HTERT RPE-1 (cell line): Measurements from ENCODE around the gene FAS.

Experiments used
- in situ Hi-C: fragments of 300-500 bp; cut with MboI; formaldehyde crosslinking; loops from 4 replicates; pipeline ENCODE4 v1.14.3; 2020; ENCODE audit warnings: low sequenced_read_pairs

Gene FAS

DNA sequence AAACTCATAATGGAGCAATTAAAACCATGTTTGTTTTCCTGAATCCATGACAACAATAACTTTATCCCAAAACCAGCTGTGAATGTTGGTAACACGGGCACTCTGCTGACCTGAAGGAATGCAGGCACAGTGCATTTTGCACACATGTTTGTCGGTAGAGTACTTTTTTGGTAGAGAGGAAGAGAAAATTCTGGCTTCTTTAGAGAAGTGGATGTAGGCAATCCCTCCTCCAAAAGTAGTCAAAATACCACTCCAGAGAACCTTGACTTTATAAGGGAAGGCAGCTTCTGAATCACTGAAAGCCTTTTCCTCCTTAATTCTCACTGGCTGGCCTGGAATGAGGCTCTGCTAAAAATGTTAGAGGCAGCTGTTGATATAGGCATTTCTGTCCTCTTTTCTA lies 22.2 kb upstream of the FAS start:
- in situ Hi-C loops, result no loop called here

DNA sequence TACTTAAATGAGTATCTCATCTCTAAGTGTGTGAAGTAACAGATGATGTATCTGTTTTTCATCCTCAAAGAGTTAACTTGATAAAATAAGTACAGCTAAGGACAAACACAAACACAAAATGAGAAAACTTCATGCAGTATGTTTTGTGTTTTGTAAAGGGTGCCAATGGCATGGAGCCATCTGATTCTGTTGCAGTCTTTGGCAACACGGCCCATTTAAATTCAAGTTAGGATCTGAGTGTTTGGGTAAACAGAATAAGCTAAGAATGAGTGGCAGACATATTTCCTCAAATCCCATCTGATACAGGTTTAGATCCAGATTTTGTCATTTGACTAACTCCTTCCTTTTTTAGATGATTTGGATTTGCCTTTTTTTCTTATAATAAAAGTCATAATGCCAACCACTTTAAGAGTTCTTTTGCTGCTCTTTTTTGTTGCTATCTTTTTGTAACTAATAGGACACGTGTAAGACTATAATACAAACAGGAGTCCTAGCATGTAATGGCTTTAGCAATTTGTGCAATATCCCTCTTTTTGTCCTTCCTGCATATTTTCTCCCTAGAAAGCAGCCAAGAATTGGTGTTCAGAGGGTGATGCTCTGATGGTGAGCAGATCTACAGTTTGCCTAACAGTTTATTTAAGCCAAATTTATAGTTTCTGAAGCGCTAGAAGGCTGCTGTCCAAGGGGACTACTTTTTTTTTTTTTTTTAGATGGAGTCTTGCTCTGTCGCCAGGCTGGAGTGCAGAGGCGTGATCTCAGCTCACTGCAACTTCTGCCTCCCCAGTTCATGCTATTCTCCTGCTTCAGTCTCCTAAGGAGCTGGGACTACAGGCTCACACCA lies 19.2 kb upstream of the FAS start:
- in situ Hi-C loops, result no loop called here

DNA sequence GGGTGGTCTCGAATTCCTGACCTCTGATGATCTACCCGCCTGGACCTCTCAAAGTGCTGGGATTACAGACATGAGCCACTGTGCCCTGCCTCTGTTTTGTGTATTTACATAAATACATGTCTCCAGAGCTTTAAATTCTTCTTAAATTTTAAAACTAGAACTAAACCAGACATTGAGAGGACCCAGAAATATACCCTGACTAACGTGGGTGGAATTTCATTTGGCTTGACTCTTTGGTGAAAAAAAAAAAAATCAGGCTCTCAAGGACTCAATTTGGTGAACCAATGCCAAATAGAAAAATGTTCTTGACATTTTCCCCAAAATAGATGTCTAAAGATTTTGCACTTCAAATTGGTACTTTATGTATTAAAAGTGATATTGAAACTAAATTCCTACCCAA lies 16.6 kb upstream of the FAS start:
- in situ Hi-C loops, result no loop called here

DNA sequence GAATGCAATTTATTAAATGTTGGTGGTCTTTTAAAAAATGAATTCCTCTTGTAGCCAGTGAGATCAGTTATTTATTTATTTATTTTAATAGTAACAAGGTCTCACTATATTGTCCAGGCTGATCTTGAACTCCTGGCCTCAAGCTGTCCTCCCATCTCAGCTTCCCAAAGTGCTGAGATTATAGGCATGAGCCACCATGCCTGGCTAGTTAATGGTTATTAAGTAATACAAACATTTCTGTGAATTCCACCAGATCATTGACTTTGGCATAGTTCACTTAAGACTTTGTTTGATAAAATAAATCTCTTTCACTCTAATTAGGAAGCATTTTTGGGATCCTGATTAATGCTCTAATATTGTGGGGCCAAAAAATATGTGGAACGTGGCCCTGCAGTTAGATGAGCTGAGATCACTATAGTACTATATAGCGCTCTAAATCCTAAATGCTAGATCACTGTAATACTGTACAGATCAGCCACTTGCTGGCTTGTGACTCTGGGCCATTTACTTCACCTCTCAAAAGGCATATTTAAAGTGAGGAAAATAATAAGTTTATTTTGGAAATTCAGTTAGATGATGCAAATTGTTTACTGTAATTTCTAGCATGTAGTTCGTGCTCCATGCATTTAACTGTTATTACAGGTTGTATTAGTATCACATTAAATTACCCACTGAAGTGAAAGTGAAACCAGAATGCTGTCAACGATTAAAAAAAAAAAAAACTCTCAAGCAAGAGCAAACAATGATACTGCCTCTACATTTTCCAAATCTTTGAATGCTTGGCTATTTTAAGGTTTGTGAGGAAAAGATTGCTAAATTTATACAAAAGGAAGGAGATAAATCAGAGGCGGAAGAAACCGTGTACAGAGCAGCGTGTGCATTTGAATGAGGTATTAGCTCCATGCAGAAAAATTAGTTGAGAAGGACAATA lies 15.9 kb upstream of the FAS start:
- in situ Hi-C loops, result no loop called here

DNA sequence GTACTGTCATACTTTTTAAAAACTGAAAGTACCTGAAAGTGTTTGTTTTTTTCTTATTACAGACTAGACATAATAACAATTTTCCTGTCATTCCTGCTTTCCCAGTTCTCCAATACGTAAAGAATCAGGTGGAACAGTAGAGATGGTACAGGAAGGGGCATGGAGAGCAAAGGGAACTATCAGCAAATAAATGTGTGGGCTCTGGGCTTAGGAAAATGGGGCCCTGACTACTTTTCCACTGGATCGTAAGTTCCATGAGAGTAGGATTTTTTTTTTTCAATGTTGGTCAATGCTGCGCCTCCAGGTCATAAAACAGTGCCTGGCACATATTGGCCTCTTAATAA lies 15.2 kb upstream of the FAS start:
- in situ Hi-C loops, result no loop called here

DNA sequence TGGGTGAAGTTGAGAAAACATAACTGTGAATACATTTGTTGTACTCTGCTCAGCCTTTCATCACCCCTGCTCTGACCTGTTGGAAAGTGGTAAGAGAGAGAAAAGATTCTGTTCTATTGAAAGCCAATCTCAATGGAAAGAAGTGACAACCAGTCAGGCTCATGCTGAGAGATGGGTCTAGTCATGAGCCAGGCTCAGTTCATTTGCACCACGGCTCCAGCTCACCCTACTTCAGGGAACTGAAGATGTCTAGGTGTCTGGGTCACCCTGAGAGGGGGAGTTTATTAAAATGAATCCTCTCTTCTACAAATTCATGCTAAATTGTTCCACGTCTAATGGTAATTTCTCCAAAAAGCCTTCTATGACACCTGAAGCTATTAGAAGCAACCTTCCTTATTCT lies 12.1 kb upstream of the FAS start:
- in situ Hi-C loops, result no loop called here

DNA sequence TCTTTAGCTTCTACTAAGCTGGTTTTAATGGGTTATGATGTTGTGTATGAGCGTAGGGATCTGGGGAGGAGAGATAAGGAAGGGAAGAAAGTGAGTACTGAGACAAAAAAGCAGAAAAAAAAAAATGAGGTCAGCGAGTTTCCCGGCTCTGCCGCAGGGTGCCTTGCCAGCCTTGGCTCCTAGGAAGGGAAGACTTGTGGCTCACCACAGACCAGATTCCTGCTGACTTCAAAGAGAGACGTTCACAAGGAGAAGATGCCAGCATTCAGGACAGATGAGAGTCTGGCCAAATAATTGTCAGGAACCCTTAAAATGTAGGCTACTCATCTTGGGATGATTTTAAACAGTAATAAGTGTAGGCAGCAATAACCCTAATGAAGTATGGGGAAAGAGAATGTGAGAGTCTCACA lies 11.4 kb upstream of the FAS start:
- in situ Hi-C loops, result no loop called here

DNA sequence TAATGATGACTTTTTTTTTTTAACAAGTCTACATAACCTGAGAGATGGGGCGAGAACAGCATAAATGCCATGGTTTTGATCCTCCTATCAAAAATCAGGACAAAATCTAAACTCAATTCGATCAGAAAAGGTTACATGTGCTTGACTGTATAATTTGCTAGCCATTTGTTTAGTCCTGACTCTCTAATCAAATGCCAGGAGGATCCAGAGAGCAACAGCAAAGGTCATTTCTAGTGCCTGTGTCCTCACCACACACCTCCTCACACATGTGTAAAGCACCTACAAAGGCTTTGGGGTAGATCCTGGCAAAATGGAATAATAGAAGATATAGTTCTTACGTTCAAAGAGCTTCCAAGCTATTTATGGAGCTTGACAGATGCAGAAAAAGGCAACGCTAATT lies 11.0 kb upstream of the FAS start:
- in situ Hi-C loops, result no loop called here

DNA sequence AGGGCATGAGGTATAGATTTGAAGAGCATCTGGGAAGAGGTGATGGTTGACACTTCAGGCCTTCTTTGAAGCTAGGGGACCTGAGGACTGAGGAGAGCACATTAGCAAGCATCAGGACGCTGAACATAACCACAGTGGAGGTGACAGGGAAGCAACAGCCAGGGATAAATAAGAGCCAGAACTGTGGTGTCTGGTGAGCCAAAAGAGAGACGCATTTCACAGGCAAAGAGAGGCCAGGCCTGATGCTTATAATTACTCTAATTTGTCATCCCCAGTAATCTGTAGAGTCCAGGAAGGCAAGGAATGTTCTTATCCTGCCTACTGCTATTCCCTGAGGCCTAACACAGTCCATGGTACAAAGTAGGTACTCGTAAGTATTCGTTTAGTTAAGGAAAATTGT lies 10.4 kb upstream of the FAS start:
- in situ Hi-C loops, result no loop called here

DNA sequence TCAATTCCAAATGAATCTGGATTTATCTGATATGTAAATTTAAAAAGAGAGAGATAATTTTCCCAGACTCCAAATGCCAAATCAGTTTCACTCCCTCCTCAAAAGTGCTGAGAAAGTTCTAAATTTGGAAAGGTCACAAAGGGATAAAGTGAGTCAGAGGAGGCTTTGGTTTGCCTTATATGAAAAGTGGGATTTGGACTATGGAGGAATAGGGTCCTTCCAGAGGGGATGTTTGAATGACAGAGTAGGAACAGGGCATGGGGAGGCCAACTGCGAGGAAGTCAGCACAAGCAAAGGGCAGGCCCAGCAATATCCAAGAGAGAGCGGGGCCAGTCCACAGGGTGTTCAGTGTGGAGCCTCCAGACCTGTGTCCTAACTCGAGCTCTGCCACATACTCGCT lies 9.8 kb upstream of the FAS start:
- in situ Hi-C loops, result no loop called here

DNA sequence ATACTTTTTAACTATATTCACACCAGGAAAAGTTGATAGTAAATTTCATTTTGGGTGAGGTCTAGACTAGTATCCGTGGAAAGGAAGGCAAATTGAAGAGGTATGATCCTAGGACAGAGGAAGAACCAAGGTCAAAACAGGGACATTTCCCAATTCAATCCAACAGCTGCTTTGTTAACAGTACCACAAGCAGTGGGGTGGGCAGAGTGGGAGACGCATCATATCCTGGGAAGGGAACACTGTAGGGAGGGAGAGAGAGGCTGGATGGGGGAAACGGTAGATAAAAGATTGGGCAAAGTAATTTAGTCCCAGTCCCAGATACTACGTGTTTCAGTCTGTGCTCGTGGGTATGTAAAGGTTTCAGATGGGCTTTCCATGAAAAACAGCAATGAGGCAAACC lies 9.2 kb upstream of the FAS start:
- in situ Hi-C loops, result no loop called here

DNA sequence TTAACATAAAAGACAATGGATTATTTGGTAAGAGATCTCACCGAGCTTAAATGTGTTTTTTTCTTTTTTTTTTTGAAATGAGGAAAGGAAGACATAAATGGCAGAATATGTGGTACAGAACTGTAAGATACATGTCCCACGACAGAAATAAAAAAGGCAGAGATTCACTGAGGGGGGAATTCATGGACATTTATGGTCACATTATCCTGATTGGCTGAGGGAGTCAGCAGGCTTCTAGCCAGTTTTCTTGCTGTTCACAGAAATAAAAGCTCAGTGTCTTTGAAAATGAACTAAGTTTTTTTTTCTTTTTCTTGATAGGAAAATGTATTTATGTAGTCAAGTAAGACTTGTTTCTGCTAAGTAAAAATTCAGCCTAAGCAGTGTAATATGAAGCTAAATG lies 8.2 kb upstream of the FAS start:
- in situ Hi-C loops, result no loop called here

DNA sequence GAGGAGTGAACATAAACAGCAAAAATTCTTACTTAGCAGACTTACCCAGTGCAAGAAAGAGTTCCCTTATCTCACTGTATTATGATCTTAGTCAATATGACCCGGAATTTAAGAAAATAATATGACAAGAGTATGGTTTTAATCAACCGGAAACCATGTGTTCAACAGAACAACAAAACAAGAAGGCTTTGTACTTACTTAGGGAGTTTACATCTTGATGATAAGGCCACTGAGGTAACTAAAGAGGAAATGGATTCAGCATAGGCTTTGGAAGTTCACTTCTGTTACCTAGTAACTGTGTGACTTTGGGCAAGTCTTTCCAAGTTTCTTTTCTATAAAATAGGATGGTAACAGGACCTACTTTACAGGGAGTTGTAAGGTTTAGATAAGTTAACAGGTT lies 7.4 kb upstream of the FAS start:
- in situ Hi-C loops, result no loop called here

DNA sequence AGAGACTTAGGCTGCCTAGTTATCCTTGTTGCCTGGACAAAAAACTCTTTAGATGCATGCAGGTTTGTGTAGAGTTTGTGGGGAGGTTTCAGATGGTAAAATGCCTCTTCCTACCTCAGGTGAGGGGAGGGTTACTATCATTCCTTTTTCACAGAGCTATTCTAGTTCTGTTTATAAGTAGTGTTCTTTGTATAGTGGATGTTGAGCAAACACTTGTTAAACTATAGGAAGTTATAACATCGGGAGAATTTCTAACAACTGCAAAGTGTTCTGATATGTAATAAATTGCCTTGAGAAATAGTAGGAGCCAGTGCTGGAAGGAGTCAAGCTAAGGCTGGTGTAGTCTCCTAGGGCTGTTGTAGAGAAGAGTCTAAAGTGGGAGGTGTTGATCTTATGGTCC lies 6.7 kb upstream of the FAS start:
- in situ Hi-C loops, result no loop called here

DNA sequence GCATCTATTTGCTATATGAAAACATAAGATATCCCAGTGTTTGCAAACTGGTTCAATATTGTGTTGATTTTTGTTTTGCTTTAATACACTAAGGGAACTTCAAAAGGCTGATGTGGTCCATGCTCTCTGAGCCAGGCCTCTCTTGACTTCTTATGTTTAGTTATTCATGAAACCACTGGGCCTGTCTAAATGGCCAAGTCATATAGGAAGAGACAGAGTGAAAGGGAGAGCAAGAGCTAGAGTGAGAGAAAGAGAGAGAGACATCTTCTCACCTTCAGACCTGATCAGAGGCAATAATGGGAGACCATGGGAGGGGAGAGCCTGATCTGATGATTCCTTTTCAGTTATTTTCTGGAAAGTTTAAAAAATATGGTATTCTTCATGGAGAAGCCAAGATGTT lies 6.1 kb upstream of the FAS start:
- in situ Hi-C loops, result no loop called here

DNA sequence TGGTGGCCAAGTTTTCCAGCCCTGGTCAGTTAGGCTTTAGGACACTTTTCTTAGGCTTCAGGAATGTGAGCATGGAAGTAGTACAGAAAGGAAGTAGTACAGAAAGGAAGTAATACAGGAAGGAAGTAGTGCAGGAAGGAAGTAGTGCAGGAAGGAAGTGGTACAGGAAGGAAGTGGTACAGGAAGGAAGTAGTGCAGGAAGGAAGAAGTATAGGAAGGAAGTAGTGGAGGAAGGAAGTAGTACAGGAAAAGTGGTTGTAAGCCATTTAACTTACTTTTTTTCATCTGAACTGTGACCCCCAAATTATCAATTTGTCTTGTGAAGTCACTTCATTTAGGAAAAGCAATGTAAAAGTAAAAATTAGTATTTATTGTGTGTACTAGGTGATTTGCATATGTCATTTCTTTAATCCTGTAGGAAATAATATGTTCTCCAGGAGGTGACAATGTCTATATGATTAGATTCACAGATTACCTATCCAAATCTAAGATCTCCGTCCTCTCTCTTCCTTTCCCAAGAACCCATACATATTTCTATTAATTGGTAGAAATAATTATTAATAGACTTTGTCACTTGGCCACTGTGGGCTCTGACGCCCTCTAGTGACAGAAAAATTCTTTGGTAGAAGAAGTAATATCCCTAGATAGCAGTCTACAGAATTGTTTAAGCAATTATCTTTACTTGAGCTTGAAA lies 3.9 kb upstream of the FAS start:
- in situ Hi-C loops, result no loop called here

DNA sequence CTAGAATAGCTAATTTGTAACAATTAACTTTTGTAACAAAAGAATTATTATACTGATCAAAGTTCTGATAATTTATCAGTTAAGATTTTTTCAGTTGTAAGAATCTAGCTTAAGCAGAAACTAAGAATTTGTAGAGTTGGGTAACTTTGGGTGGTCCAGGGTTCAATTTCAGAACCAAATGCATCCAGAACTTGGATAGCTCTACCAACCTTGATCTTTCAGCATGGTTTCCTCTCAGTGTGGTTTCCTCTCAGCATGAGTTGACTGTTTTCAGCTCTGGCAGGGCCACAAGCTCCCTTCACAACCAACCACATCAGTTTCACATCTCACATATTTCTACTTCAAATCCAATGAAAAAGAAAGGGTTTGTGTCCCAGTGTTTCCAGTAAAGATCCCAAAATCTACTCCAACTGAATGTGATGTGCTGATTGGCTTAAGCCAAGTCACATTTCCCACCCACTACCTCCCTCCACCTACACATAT lies 3.3 kb upstream of the FAS start:
- in situ Hi-C loops, result no loop called here

DNA sequence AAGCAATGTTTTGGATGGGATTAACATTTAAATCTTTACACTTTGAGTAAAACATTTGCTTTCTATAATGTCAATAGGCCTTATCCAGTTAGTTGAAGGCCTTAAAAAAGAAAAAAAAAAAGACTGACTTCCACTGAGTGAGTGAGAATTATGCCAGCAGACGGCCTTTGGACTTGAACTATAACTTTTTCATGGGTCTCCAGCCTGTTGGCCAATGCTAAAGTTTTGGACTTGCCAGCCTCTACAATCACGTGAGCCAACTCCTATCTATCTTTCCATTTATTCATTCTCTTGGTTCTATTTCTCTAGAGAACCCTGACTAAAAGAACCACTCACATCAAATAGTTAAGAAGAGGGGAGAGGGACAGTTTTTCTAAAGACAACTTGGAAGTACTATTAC lies 2.8 kb upstream of the FAS start:
- in situ Hi-C loops, result no loop called here

DNA sequence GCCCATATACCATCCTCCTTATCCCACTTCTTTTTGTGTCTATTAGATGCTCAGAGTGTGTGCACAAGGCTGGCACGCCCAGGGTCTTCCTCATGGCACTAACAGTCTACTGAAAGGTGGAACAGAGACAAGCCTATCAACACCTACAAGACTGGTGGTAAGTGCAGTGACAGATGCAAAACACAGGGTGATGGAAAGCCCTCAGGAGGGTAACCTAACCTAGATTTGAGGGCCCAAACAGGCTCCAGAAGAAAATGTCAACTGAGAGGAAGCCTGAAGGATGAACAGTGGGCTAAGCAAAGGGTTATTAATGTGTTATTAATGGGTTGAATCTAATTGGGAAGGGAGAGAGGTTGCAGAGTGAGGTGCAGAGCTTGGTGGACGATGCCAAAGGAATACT lies 1.2 kb upstream of the FAS start:
- in situ Hi-C loops, result no loop called here

DNA sequence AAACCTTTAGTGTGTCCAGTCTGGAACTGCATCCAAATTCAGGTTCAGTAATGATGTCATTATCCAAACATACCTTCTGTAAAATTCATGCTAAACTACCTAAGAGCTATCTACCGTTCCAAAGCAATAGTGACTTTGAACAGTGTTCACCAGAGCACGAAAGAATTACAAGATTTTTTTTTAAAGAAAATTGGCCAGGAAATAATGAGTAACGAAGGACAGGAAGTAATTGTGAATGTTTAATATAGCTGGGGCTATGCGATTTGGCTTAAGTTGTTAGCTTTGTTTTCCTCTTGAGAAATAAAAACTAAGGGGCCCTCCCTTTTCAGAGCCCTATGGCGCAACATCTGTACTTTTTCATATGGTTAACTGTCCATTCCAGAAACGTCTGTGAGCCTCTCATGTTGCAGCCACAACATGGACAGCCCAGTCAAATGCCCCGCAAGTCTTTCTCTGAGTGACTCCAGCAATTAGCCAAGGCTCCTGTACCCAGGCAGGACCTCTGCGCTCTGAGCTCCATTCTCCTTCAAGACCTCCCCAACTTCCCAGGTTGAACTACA lies 694 bp upstream of the FAS start:
- in situ Hi-C loops, result no loop called here

DNA sequence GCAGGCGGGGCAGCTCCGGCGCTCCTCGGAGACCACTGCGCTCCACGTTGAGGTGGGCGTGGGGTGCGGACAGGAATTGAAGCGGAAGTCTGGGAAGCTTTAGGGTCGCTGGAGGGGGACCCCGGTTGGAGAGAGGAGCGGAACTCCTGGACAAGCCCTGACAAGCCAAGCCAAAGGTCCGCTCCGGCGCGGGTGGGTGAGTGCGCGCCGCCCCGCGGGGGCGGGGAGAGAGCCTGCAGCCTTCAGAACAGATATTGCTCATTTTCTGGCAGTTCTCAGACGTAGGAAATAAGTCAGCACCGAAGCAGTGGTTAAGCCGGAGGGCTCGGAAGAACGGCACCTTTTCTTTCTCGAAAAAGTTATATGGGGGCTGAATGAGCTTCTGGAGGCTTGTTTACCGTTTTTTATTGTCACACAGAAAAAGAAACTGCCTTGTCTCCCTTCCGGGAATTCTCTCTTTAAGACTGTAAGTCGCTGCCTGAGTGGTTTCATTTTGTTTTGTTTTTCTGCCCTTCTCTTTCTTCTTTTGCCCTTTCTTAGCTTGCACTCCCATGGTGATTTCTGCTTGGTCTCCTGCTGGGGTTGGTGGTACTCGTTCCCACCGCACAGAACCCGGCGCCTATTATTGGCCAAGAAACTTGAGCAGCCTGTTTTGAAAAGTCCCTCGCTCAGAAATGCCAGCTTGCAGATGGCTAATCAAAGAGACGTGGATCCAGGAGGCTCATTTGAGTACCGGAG lies 732 bp downstream of the FAS start:
- in situ Hi-C loops, result no loop called here
